ENCODE measurements around the gene CACNG6.

DNA sequence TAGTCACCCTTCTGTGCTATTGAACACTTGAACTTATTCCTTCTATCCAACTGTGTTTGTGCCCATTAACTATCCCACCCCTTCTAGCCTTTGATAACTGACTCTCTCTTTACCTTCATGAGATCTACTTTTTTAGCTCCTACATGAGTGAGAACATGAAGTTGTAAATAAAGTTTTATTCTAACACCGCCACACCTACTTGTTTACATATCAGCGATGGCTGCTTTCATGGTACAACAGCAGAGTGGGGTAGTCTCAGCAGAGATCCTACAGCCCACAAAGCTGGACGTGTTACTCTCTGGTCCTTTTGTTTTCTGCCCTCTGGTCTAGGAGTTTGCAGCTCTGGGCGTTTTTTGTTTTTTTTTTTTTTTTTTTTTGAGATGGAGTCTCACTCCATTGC is 48.6 kb downstream of the CACNG6 start:
- TF ChIP-seq, protein P1, sequence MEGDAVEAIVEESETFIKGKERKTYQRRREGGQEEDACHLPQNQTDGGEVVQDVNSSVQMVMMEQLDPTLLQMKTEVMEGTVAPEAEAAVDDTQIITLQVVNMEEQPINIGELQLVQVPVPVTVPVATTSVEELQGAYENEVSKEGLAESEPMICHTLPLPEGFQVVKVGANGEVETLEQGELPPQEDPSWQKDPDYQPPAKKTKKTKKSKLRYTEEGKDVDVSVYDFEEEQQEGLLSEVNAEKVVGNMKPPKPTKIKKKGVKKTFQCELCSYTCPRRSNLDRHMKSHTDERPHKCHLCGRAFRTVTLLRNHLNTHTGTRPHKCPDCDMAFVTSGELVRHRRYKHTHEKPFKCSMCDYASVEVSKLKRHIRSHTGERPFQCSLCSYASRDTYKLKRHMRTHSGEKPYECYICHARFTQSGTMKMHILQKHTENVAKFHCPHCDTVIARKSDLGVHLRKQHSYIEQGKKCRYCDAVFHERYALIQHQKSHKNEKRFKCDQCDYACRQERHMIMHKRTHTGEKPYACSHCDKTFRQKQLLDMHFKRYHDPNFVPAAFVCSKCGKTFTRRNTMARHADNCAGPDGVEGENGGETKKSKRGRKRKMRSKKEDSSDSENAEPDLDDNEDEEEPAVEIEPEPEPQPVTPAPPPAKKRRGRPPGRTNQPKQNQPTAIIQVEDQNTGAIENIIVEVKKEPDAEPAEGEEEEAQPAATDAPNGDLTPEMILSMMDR (optimal IDR thresholded peaks at IDR 0.05 in 1 of 3, IDR thresholded peaks at IDR 0.05 in 1 of 3, conservative IDR thresholded peaks at IDR 0.05 in 1 of 3; ENCODE audit: extremely low read depth in 1 of 3, insufficient read depth in 2 of 3, low read length in 3 of 3) = no peak
- no peak for TF ChIP-seq EZH2 (IDR thresholded peaks at IDR 0.05; ENCODE audit: low read length)
